GM12873 (cell line): ENCODE measurements around the gene RETREG2.

Experiments used
- CTCF ChIP-seq: IDR thresholded peaks from 2 replicates; pipeline ENCODE4 v1.5.1; 2012; ENCODE audit warnings: low read depth, mild to moderate bottlenecking, moderate library complexity, low read length, control low read depth; ENCODE audit not compliant: insufficient read depth; ENCODE audit errors: missing control alignments

The RETREG2 gene

GRCh38 chr2:219220652-219221402 is 42.8 kb downstream of the RETREG2 start:
- TF ChIP-seq CTCF = no peak

DNA sequence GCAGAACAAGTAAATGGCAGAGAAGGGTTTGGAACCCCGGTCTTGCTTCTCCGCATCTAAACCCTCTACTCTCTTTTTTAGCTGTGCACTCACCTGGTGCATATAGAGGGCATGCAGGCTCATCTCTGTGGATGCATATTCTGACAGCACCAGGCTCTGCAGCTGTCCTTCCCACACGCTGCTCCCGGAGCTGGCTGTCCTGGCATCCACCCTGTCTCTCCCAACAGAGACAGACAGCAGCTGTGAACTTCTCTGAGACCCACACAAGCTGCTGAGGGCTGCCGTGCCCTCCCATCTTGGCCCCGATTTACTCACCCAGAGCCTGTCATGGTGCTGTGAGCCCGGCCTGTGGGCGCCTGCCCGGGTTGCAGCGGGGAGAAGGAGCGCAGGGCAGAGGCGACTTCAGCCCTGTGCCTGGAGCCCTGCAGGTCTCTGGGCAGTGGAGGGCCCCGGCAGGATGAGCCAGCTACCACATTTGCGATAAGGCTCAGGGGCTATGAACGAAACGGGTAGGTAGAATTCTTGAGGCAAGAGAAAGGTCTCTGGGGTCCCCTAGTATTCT is 44.0 kb downstream of the RETREG2 start:
- no peak for TF ChIP-seq CTCF

- no peak for TF ChIP-seq CTCF
These were observed 45.9 kb downstream of the RETREG2 start for GRCh38 chr2:219223831-219224610.

DNA sequence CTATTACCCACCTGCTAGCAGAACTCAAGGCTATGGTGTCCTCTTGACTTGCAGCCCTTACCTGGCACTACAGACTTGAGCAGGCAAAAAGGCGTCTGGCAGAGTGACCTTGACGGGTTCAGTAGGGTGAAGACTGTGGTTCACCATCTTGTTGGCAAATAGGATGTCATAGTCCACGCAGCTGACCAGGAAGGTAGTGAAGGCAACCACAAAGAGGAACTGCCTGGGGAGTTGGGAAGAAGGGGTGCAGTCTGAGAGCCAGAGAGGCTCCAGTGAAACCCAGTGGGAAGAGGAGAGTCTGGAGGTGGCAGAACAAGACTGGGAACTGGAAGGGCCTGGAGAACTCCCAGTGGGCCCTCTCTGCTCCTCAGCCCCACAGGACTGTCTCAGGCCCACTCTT is 47.3 kb downstream of the RETREG2 start:
- no peak for TF ChIP-seq CTCF

DNA sequence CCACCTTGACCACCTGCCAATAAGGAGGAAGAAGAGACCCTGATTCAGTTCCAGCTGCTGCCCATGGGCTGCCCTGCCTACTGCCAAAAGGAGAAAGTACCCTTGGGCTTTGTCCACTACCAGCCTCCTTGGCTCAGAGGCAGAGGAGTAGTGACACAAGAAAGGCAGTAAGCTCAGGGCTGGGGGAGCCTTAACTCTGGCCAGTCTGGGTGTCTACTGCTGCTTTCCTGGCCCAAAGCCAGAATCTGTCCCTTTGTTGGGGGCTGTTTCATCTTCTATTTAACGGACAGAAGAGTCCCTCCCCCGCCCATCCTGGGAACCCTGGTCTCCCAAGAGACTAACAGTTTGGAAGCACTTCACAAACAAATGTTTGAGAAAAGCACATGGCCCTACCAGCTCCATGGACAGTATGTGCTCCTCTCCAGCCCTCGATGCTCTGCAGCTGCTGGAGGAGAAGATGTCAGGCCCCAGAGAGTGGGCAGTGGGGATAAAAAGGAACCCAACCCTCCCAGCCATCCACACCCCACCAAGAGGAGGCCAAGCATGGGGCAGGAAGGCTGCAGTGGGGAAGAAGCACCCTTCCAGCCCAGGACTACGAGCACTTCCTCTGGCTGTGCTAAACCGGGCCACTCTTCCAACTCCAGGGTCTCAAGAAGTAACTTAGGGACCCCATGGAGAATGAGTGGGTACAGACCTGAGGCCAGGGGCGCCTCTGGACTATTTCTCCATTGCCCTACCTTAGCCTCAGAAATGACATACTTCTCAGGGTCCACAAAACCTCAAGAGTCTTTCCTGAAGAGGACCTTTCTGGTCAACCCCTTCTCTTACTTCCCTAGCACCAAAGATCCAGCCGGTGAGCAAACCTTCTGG is 50.2 kb downstream of the RETREG2 start:
- TF ChIP-seq CTCF = no peak

GRCh38 chr2:219228911-219229304 is 50.8 kb downstream of the RETREG2 start:
- no peak for TF ChIP-seq CTCF
